HG03469 (cell line): Measurements from ENCODE around the gene PLD4.
"Not testable (repeated sequence)": the region's sequence is repeated elsewhere in the genome, so short reads cannot be mapped to it uniquely, and the experiment has no call there.

ENCODE experiments used
- ATAC-seq: cut with Tn5 transposase; IDR thresholded peaks from one replicate; pipeline ENCODE4 v1.9.1; 2021; ENCODE audit warnings: mild to moderate bottlenecking, moderate library complexity, moderate number of reproducible peaks; ENCODE audit not compliant: unreplicated experiment

The PLD4 gene

DNA sequence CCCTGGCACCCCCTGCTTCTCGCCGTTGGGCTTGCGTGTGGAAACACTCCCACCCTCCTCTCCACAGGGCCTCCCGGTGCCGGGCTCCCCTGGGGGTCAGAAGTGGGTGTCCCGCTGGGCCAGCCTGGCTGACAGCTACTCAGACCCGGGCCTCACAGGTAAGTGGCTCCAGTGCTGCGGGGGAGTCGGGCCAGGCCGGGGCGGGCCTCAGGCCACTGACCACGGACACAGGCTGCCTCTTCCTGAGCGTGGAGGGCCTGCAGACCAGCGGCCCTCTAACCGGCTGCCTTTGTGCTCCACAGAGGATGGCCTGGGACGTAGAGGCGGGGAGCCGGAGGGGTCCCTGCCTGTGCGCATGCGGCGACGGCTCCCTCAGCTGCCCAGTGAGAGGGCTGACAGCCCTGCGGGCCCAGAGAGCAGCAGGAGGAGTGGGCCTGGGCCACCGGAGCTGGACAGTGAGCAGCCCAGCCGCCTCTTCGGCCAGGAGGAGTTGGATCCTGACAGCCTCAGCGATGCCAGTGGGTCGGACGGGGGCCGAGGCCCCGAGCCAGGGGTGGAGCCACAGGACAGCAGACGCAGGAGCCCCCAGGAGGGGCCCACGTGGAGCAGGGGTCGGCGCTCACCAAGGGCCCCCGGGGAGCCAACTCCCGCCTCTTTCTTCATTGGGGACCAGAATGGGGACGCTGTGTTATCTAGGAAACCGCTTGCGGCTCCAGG lies 38.5 kb upstream of the PLD4 start:
- ATAC-seq = no peak

DNA sequence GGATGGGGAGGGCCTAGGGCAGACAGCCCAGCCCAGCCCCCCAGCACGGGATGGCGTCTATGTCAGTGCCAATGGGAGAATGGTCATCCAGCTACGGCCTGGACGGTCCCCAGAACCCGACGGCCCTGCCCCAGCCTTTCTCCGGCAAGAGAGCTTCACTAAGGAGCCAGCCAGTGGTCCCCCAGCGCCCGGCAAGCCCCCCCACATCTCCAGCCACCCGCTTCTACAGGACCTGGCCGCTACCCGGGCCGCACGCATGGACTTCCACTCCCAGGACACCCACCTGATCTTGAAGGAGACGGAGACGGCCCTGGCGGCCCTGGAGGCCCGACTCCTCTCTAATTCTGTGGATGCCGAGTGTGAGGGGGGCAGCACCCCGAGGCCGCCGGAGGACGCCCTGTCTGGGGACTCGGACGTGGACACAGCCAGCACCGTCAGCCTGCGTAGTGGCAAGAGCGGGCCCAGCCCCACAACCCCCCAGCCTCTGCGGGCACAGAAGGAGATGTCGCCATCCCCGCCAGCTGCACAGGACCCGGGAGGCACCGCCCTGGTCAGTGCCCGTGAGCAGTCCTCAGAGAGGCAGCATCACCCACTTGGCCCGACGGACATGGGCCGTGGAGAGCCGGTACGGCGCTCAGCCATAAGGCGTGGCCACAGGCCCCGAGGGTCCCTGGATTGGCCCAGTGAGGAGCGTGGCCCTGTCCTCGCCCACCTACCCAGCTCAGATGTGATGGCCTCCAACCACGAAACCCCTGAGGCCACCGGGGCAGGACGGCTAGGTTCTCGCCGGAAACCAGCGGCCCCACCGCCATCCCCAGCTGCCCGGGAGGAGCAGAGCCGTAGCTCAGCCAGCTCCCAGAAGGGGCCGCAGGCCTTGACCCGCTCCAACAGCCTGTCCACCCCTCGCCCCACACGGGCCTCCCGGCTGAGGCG lies 37.7 kb upstream of the PLD4 start:
- ATAC-seq = no peak

DNA sequence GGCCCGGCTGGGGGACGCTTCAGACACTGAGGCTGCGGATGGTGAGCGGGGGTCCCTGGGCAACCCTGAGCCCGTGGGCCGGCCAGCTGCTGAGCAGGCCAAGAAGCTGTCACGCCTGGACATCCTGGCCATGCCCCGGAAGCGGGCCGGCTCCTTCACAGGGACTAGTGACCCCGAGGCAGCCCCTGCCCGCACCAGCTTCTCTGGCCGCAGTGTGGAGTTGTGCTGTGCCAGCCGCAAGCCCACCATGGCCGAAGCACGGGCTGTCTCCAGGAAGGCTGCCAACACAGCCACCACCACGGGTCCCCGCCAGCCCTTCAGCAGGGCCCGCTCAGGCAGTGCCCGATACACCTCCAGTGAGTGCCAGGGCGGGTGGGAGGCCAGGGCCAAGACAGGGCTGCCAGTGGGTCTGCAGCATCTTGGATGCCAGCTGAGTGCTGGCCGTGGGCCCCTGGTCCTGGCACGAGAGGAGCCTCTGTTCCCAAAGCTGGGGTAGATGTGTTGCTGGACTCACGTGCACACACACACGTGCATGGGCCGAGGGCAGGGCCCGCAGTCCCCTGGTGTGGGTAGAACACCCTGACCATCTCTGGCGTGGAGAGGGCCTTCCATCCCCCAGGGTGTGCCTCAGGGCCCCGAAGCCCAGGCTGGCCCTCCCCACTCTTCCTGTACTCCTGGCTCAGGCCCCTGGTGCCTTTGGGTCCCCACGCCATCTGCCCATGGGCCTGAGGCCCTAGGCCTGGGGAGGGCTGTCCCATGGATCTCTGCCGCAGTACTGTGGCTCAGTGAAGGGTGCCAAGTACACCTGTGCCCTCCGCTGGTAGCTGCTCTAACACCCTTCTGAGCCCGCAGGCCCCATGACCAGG lies 36.8 kb upstream of the PLD4 start:
- no peak for ATAC-seq

DNA sequence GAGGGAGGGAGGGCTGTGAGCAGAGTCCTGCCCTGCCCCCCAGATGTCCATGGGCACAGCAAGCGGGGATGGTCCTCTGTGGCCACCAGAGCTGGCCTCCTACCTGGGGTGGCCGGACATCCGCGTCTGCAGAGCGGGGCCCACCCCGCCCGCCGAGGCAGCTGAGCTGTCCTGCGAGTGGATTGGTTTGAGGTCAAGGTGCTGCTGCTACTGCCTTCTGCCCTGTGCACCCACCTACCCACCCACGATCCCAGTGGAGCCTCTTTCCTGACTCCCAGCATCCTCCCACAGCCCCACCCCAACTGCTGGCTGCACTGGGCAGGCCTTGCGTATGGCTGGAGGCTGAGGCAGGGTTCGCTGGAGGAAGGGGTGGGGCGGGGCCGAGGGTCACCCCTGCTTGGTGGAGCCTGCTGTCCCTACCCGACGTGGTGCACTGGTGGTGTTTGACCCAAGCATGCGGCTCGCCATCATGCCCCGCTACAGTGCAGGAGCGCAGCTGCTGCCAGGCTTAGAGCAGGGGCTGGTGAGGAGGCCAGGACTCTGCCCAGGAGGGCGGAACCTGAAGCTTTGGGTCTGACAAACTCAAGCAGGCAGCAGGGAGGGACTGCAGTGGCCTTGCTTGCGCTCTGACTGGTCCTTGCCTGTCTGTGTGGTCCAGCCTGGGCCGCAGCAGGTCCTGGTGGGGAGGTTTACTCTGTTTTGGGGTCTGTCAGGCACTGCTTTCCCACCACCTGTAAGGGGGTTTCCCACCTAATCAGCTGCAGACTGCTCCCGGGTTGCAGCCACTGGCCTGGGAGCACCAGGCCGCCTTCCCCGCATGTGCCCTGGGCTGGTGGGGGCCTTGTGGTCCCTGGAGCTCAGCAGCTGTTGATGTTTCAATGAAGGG lies 35.9 kb upstream of the PLD4 start:
- no peak for ATAC-seq

GRCh38 chr14:104889375-104889757 lies 35.3 kb upstream of the PLD4 start:
- no peak for ATAC-seq

DNA sequence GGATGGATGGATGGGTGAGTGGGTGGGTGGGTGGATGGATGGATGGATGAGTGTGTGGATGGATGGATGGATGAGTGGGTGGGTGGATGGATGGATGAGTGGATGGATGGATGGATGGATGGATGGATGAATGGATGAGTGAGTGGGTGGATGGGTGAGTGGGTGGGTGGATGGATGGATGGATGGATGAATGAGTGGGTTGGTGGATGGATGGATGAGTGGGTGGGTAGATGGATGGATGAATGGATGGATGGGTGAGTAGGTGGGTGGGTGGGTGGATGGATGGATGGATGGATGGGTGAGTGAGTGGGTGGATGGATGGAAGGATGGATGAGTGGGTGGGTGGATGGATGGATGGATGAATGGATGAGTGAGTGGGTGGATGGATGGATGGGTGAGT lies 34.4 kb upstream of the PLD4 start:
- ATAC-seq = not testable (repeated sequence)

- no peak for ATAC-seq
Measured at GRCh38 chr14:104891121-104891551, 33.5 kb upstream of the PLD4 start.

DNA sequence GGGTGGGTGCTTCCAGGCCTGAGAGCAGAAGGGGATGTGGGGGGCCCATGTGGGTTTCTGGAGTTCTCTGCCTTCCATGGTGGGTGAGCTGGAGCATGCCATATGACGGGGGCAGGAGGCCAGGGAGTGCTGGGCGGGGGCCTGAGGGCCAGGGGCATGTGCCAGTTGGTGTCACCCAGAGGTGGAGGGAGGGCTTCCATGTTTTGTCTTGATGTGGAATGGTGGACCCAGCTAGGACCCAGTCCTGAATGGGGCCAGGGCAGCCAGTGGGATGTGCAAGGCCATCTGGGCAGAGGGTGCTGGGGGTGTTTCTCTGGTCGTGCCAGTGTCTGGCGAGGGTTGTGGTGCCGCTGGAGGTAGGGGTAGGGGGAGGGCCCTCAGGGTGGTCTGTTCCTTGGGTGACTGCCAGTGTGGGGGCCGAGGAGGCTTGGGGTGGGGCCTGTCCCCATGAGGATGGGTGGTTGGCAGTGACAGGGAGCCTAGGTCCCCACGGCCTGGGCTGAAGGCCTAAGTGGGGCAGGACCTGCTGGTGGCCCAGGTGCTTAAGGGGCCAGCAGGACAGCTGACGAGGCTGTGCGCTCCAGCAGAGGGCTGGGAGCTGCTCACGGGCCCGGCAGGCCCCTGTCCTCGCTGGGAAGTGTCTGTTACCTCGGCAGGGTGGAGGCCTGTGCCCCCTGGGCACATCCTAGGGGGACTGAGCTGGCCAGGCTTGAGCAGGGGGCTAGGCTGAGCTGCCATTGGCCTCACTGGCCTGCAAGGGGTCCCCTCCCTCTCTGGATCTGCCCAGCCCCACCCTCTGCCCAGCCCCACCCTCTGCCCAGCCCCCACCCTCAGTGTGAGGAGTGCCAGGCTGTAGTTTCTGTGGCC lies 32.8 kb upstream of the PLD4 start:
- no peak for ATAC-seq

- no peak for ATAC-seq
Measured at GRCh38 chr14:104892531-104893434, 31.9 kb upstream of the PLD4 start.

DNA sequence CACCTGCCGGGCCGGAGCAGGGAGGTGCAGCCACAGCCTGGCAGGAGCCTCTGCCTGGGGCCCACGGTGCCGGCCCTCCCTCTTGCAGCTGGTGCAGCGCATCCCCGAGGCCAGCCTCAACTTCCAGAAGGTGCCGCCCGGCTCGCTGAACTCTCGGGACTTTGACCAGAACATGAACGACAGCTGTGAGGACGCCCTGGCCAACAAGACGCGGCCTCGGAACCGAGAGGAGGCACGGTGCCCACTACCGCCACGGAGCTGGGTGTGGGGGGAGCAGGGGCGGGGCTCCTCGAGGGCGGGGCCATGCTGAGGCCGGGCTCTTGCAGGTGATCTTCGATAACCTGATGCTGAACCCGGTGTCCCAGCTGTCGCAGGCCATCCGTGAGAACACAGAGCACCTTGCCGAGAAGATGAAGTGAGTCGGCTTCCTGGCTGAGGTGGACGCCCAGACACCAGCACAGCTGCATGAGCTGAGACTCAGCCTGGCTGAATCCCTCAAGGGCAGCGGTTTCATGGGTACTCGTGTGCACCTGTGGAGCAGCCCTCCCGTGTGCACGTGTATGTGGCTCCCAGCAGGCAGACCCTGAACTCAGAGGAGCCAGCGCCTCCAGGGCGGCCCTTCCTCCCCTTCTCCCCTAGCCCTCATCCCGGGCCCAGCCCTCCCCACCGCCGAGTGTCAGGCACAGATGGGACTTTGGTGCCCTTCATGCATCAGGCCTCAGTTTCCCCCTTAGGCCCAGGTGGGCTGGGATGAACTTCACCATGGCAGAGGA lies 31.1 kb upstream of the PLD4 start:
- ATAC-seq = no peak

- ATAC-seq = no peak
Measured at GRCh38 chr14:104894331-104895206, 30.1 kb upstream of the PLD4 start.

- ATAC-seq = no peak
Measured at GRCh38 chr14:104895207-104895785, 29.4 kb upstream of the PLD4 start.

DNA sequence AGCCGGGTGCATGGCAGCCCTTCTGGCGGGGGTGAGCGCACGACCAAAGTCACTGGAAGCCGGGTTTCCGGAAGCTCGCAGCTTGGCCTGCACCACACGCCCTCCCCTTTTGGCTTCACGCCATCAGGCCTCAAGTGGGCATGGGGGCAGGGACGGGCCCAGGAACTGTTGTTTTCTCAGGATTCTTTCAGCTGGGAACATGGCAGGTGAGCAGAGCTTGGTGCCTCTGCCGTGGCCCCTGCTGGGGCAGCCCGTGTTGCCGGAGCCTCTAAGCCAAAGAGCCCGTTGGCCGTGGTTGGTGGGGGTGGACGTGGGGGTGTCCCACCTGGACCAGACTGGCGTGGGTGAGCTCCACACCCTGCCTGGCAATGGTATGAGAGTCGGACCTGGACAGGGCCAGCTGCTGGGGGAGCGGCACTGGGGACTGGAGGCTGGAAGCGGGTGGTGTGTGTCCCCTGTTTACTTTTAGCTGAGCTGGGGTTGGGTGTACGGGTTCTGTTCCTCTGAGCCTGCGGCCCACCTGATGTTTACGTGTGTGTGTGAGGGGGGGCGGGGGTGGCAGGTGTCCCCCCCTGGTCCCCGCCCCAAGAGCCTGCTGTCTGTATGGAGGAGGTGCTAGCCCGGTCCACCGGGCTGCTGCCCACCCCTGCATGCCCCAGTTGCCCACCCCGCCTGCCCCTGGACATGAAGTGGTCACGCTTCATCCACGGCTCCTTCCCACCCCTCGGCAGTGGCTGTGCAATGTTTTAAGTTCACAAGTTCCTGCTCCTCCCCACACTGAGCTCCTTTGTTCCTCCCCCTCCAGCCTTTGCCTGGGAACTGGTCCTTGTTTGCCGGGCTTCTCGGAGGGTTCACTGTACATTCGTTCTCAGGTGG lies 28.7 kb upstream of the PLD4 start:
- ATAC-seq = no peak

DNA sequence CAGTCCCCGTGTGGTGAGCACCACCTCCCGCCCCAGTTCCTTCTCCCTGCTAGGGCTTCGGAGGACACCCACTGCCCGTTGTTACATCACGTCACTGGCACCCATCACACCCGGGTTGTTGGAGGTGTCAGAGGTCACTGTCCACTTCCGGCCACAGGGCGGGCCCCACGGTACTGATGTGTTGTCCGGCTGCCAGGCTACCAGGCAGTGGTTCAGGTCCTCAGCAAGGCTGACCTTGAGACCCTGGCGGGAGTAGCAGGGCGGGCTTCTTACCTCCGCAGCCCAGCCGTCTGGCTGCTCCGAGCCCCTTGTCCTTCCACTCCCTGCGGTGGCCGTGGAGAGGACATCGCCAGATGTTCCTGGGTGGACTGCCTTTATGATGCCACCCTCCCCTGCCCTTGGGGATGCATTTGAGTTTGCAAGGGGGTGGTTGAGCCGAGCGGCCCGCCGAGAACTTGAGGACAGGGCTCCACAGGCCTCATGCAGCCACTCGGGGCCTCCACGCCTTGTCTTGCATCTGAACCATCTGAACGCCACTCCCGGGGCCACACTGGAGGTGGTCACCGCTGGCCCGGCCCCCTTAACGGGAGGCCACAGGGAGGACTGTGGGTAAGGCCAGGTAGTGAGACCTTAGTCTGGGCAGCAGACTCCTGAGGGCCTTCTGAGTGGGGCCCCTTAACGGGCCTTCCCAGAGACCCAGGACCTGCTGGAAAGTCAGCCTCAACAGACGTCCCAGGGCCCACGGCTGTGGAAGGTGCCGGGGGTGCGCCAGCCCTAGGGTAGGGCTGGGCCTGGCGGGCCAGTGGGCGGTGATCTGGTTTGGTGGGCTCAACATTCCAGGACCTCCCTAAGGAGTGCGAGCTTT lies 27.1 kb upstream of the PLD4 start:
- ATAC-seq = no peak
